Stimulated activated CD4-positive, alpha-beta T cell treated with anti-CD3 and anti-CD28 coated beads, Interleukin-12 subunit alpha, Interleukin-12 subunit beta, amount 100 ng/mL, for 4 hours (primary cell): ENCODE data around the gene STAT6.
"Not testable (repeated sequence)": the region's sequence is repeated elsewhere in the genome, so short reads cannot be mapped to it uniquely, and the experiment has no call there.

Source experiments
- DNase-seq: peaks from one replicate; pipeline ENCODE4 v3.0.0-alpha.2; 2020

The STAT6 gene

DNA sequence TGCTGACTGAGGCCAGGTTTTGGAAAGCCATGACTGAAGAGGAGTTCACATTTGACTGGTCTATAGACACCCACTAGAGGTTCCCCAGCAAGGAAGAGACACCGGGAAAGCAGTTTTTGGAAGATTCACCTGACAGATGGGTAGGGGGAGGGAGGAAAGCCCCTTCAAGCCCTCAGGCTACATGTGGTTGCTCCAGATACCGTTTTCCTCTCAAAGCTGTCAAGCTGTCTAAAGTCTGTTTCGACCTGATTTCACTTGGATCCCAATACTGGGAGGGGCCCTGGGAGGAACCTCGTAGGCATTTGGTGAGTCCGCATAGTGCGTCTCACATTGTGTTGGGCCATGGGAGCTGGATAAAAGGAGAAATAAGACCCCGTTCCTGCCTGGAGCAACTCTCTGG, 15.4 kb upstream of the STAT6 start:
- no peak for DNase-seq

DNA sequence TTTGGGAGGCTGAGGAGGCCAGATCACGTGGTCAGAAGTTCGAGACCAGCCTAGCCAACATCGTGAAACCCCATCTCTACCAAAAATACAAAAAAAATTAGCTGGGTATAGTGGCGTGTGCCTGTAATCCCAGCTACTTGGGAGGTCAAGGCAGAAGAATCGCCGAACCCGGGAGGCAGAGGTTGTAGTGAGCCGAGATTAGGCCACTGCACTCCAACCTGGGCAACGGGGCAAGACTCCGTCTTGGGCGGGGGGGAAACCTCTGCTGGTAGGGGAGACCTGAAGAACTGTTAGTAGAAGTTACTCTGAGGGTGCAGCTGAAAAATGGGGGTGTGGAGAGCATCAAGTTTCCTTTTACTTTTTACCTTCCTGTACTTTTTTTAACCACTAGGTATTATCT, 14.9 kb upstream of the STAT6 start:
- DNase-seq = no peak

DNA sequence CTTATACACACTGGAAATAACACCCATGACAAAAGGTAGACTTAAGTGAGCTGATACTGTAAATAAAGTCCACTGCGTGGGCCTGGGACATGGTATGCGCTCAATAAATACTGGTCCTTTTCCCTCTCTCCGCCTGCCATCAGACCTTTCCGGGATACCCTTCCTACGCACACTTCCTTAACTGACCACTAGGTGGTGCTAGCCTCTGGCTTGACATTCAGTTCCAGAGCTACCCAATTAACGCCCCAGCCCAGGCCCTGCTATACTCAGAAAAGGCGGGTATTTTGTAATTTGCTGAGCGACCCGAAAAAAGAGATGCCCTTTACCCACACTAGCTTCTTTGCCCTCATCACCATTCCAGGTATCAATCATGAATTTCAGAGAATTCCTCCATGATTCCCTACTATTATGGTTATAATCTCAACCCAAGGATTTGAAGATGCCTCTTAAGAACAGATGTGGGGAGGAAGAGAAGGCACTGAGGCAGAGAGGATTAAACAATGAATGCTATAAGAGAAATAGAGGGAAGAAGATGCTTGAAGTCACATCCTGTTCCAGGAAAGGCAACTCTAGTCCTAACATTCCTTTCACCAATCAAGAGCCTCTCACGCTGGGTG, 13.2 kb upstream of the STAT6 start:
- peak; percentile 63 for DNase-seq

DNA sequence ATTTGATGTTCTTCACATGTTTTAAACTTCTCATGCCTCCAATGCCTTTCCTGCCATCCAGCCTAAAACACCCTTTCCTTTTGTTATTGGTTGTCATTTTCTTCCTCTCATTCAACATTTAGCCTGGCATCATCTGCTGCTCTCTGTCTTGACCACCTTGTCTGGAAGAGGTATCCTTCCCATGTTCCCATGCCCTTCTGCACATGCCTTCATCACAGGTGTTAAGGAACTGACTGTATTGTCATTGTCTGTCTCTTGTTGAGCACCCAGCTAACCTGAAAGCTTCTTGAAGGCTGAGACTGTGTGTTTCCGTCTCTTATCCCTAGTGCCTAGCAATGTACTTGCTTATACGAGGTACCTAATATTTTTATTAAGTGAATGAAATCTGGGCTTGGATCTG, 12.7 kb upstream of the STAT6 start:
- no peak for DNase-seq

DNA sequence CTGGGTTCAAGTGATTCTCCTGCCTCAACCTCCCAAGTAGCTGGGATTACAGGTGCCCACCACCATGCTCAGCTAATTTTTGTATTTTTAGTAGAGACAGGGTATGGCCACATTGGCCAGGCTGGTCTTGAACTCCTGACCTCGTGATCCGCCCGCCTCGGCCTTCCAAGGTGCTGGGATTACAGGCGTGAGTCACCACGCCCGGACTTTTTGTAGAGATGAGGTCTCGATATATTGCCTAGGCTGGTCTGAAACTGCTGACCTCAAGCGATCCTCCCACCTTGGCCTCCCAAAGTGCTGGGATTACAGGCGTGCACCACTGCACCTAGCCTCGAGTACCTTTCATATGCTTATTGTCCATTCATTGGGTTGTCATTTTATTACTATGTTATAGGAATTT, 9.6 kb upstream of the STAT6 start:
- DNase-seq = not testable (repeated sequence)

DNA sequence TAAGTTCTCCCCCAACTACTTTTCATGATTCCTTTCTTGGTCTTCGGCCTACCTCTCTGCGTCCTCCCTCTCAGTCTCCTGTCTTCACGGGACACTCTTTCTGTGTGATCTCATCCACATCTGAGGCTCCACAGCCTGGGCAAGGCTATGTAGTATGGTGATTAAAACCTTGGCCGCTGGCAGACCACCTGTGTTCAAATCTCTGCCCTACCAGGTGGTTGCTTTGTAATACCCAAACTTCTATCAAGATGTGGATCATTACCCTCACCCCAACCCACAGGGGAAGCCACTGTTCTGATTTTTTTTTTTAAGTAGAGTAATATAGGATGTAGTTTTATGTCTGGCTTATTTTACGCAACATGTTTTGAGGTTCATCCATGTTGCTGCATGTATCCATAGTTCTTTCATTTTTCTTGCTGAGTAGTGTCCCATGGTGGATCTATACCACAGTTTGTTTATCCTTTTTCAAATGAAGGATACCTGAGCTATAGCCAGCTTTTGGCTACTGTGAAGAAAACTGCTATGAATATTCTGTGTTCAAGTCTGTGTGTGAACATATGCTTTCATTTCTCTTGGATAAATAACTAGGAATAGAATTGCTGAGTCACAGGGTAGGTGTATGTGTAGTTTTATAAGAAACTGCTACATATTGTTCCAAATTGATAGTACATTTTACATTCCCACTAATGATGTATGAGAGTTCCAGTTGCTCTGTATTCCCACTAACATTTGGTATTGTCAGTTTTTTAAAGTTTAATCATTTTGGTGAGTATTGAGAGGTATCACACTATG, 8.3 kb upstream of the STAT6 start:
- no peak for DNase-seq

DNA sequence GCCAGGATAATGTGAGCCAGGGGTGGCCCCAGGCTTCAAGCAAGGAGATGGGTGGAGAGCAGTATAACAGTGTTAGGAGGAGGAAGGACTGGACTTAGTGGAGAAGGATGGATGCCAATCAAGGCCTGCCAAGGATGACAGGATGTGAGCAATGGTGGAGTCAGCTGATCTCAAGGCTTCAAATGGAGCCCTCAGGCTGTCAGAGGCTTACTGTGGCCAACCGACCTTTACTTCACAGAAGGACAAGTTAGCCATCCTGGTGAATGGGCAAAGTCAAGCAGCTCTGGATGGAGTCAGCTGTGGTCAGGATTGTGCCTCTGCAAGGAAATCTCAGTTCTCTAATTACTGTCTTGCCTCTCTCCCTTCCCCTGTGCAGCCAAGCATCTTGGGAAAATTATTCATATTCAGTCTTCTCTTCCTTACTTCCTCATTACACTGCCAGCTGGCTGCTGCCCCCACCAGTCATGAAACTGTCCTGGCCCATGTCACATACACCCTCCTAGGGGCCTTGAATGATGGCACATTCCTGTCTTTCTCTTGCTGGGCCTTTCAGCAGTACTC, 7.6 kb upstream of the STAT6 start:
- DNase-seq = no peak

DNA sequence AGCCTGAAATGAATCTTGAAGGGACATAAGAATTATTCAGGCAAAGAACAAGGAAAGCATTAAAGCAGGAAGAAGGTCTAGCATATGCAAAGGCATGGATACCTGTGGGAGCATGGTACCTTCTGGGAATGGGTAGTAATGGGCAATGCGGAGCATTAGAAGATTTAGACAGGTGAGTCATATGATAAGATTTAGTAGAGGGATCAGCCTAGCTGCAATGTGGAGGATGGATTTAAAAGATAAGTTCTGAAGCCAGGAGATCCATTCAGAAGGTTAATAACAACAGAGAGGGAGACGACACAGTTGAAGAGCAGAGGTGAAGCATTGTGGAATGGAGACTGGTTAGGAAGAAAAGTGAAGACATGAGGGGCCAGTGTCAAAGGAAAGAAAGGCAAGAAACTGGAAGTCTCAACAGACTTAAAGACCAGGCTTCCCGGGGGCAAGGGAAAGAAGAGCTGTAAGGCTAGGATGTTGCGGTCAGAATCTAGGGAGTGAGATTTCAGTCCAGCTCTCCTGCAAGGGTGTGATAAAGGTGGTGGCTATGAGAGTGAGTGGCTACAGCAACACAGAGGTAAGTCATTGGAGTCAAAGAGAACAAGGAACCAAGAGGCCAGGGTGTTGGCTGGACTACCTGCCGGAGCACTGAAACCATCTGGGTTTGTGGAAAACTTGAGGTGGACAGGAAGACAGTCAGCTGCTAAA, 5.6 kb upstream of the STAT6 start:
- no peak for DNase-seq

DNA sequence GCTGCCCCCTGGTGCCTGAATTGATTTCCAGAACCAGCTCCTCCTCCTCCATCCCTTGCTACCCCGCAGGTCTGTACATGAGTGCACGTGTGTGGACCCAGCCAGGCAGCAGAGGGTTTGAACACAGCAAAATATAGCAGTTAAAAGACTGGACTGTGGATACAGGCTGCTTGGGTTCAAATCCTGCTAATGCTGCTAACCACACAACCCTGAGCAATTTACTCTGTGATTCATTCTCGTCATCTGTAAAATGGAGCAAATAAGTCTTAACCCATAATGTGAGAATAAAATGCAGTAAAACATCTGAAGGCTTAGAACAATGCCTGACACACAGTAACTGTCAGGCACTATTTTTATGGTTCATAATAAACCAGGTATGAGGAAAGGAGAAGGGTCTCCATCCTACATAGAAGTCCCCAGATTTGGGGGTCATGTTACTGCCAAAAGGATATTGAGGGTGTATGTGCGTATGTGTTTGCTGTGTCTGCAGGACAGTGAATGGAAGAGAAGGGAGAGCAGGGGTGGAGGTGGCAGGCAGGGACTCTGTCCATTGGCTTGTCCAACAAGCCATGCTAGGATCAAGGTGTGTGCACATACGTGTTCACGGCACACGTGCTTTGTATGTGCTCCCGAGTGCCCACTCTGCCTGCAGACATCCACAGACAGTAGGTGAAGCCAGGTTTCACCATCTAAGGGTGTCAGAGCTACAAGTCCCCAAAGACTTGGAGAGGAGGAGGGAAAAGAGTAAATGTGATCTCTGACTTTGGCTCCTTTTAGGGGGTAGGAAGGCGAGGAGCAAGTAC, 1.5 kb upstream of the STAT6 start:
- DNase-seq = no peak

DNA sequence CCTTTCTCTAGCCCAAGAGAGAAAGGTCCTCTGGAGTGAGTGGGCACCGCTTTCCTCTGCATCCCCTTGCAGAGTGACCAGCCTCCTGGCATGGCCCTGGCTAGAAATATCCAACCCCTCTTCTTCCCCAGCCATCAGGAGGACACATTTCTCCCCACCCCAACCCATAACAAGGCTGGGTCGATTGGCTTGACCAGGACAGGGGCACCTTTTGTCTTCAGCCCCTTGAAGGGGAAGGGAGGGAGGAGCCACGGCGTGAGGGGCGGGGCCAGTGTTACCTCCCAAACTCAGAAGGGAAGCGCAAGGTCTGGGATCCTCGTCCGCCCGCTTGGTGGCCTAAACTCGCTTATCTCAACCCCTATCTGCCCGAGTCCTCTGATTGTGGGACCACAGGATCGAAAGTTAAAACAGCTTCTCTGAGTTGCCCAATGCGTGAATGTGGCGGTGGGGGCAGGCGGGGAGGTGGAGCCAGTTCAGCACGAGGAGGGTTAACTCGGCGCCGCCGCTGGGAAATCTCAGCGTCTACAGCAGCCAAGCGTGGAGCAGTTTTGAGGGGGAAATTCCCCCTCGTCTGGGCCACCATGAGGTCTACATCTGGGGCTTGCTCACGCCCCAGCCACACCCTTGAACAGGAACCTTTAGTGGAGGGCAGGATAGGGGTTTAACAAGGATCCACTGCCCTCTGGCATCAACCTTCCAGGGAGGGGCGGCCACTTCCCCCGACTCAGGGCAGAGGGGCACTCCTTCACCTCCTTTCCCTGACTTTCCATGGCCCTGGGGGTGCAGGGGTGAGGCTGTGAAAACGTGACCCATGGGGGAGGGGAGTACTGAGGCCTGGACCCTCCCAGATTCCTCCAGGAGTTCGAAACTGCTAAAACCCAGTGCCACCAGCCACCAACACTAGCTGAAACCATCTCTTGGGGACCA, 795 bp downstream of the STAT6 start:
- DNase-seq = peak; percentile 74

DNA sequence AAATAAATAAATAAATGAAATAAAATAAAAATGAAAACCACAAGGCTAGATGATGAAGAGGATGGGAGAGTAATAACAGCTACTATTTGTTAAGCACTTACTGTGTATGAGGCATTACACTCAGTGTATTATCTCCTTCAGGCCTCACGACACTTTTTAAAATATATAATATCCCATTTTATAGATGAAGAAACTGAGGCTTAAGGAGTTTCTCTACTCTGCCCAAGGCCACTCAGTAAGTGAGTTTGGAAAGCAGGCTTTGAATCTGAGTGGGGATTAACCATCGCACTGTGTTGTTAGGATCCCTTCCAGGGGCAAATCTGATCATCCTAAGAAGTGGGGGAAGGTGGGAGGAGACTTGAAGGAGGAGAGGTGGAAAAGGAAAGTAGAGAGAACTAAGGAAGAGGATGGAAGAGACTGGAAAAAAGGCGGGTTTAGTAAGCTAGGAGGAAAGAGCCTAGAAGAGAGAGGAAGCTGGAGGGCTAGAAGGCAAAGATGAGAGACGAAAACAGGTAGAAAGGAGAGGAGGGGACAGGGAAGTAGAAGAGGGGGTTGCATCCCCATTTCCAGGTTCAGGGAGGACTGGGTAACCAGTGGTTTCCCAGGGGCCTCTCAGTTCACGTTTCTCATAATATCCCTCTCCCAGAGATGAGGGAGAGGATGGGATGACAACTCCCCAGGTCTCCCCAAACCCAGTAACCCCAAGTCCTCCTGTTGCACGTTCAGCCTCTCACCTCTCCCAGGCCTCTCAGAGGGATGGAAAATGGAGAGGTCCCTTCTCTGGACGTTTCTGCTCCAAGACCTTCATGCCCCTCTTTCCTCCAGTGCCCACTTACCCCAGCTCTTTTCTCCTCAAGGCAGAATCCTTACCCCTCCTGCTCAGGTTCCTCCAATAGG, 1.7 kb downstream of the STAT6 start:
- DNase-seq = no peak

DNA sequence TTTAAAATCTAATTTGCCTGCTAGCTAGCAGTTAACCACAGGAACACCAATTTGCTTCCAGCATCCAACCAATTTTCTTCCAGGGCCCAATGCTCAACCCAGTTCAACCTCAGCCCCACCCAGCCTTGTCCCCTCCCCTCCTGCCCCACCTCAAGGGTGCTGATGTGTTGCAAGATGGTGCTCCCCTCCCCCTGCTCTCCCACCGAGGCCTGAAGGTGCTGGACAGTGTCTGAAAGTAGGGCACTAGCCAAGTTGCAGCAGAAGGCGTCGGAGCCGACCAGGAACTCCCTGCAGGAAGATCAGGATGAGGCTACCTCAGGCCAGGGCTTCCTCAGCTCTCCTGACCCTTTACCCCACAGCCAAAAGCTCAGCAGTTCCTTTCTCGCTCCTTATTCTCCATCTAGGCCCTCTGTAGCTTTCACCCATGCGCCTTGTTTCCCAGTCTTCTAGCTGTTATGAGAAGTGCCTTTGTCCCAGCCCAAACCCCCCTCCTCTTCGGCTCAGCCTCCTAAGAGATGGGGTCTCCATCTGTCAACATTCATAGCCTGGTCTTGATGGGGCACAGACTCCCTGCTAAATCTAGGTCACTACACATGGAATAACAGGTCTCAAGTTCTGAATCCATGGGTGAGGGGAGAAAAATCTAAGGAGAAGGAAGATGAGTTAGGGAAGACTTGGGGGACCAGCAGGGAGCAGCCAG, 3.6 kb downstream of the STAT6 start:
- DNase-seq = no peak

DNA sequence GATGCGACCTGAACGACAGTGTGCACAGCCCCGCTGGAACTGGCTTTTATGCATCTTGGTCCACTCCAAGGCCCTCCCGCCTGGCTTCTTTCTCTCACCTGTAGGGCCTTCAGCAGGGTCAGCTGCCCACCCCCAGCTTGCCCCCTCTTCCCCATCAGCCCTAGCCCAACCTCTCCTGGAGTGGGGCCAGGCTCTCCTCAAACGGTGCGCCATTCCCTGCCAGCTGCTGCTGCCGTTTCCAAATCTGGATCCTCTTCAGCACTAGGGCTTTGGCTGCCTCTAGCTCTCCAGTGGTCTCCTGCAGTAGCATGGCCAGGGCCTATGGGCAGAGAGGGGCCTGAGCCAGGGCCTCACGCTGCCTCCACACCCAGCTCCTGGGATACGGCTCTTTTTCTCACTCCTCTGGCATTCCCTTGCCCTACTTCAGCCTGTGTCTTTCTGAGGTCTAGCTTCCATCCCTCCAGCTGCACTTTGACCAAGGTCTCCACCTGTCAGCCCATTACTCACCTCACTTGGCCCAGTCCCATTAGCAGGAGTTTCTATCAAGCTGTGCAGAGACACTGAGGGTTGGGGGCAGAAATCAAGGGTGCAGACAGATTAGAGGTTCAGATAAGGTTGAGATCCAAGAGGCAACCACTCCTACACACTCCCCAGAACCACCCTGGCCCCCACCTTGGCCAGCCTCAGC, 5.0 kb downstream of the STAT6 start:
- no peak for DNase-seq

DNA sequence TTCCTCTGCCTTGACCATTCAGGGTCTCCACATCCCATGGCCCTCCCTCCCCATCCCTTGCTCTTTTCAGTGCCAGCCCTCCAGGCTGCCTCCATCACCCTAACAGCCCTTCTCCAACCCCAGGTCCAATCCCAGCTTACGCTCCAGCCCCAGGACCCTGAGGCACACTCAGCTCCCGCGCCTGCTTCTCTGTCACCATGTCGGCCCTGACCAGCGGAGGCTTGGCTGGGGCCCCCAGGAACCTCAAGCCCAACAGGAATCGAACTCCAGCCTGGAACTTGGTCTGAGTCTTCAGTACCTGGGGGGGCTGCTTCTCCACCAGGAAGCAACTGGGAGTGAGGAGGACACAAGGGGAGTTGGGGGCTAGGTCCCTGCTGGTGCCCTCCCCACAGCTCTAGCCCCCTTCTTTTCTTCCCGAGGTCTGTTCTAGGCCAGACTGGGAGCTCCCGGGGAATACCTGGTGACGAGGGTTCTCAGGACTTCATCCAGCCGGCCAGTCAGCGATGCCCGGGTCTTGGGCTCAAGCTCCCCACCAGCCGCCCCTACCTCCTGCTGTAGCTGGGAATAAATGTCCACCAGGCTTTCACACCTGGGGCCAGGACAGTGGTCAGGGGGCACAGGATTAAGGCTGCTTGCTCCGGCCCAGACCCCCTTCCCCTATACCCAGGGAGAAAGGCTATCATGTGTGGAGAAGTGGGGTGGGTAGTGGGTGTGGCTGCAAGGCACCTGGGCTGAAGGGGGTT, 6.0 kb downstream of the STAT6 start:
- no peak for DNase-seq

DNA sequence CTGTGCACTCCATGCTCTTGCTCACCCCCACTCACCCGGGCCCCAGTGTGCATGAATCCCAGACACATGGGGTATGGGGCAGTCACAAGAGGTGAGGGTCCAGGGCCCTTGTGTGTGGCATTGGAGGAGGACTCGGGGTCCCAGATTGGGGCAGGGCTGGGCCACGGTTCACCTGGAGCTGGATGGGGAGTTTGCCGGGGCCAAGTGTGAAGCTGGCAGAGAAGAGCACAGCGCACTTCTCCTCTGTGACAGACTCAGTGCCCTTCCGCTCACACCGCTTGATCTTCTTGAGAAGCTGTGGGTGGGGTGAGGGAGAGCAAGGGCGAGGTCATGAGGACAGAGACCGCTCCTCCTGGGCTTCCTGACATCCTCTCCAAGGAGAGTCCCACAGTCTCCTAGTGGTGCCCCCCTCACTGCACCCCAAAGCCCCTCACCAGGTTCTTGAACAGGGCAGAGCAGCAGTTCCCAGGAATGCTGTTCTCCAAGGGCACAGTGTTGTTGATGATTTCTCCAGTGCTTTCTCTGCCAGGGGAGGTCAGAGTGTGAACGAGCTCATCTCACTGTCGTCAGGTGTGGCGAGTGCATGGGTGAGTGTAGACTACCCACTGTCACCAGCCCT, 6.8 kb downstream of the STAT6 start:
- DNase-seq = no peak

DNA sequence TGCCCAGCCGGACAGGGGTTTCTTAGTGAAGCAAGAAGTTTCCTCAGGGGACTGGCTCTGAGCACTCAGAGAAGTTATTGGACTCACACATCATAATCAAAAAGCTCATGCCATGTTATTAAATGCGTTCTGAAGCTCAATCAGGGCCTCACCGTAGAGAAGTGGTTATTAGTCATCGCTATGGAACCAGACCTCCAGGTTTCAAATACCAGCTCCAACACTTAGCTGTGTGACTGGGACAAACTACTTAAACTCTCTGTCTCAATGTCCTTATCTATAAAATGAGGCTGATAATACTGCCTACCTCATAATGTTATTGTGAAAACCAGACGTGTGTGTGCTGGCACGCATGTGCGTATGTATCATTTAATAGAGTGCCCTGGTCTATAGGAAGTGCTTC, 7.3 kb downstream of the STAT6 start:
- DNase-seq = no peak

DNA sequence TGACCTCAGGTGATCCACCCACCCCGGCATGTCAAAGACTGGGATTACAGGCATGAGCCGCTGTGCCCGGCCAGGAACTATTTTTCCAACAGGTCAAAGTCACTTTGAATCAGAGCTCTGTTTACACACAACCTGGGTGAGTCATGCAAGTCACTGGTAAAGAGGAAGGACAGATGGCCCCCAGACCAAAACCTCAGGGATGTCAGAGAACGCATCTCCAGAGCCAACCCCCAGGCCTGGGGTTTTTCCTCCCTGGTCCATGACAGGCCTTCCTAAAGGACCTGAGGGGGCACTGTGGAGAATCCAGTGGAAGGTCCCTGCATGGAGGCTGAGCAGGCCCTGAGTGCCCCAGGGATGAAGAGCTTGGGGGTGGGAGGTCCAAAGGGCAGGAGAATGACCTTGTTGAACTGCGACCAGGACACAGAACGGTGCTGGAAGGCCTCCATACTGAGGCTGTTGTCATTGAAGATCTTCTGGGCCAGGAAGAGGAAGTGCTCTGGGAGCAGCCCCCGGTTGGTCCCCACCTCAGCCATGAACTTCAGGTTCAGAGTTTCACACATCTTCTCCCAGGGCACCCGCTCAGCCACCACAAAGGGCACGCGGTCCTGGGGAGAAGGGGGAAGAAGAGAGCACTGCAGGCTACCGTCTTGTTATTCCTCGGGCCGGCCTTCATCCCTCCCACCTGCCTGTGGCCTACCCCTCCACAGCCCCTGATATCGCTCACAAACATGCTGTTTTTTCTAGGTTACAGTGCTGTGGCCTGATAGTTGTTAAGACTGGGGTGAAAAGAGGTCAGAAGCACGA, 9.1 kb downstream of the STAT6 start:
- DNase-seq = no peak
